GF-D8 (cell line): ENCODE data around the gene INPP4B.
"Not testable (repeated sequence)": the region's sequence is repeated elsewhere in the genome, so short reads cannot be mapped to it uniquely, and the experiment has no call there.

Experiments
- DNase-seq: peaks from one replicate; lab custom pipeline; 2025; lab: John Stamatoyannopoulos, UW

The INPP4B gene

GRCh38 chr4:142824368-142824767 lies 21.7 kb downstream of the INPP4B start:
- DNase-seq = no peak

- no peak for DNase-seq
Observed at GRCh38 chr4:142823796-142824195, 22.3 kb downstream of the INPP4B start.

GRCh38 chr4:142818476-142818875 lies 27.6 kb downstream of the INPP4B start:
- DNase-seq = no peak

- no peak for DNase-seq
Observed at GRCh38 chr4:142818031-142818430, 28.1 kb downstream of the INPP4B start.

GRCh38 chr4:142817442-142817841 lies 28.7 kb downstream of the INPP4B start:
- peak; percentile 6 for DNase-seq

- DNase-seq = no peak
Observed at GRCh38 chr4:142815834-142816233, 30.3 kb downstream of the INPP4B start.

GRCh38 chr4:142813388-142813787 lies 32.7 kb downstream of the INPP4B start:
- no peak for DNase-seq

GRCh38 chr4:142812091-142812490 lies 34.0 kb downstream of the INPP4B start:
- no peak for DNase-seq

GRCh38 chr4:142811034-142811433 lies 35.1 kb downstream of the INPP4B start:
- no peak for DNase-seq

GRCh38 chr4:142809559-142809958 lies 36.5 kb downstream of the INPP4B start:
- DNase-seq = no peak

GRCh38 chr4:142803879-142804278 lies 42.2 kb downstream of the INPP4B start:
- not testable (repeated sequence) for DNase-seq

- no peak for DNase-seq
Observed at GRCh38 chr4:142801966-142802365, 44.1 kb downstream of the INPP4B start.

- no peak for DNase-seq
Observed at GRCh38 chr4:142781114-142781513, 65.0 kb downstream of the INPP4B start.

- no peak for DNase-seq
Observed at GRCh38 chr4:142778900-142779299, 67.2 kb downstream of the INPP4B start.

- no peak for DNase-seq
Observed at GRCh38 chr4:142778430-142778829, 67.7 kb downstream of the INPP4B start.

GRCh38 chr4:142777045-142777743 lies 68.9 kb downstream of the INPP4B start:
- no peak for DNase-seq

GRCh38 chr4:142776026-142776425 lies 70.1 kb downstream of the INPP4B start:
- DNase-seq = no peak

- DNase-seq = no peak
Observed at GRCh38 chr4:142773505-142773904, 72.6 kb downstream of the INPP4B start.

GRCh38 chr4:142762280-142762679 lies 83.8 kb downstream of the INPP4B start:
- no peak for DNase-seq

GRCh38 chr4:142752202-142752786 lies 93.8 kb downstream of the INPP4B start:
- no peak for DNase-seq

GRCh38 chr4:142743121-142743825 lies 102.8 kb downstream of the INPP4B start:
- DNase-seq = no peak

- no peak for DNase-seq
Observed at GRCh38 chr4:142741995-142742394, 104.1 kb downstream of the INPP4B start.

GRCh38 chr4:142728233-142728632 lies 117.9 kb downstream of the INPP4B start:
- DNase-seq = no peak
